HepG2 (cell line): Measurements from ENCODE around the gene RPUSD4. TPM values are rescaled to one million over a fixed set of nuclear protein-coding genes. Genes with fewer than 3 reads are reported as not detected.

Experiments used
- ATAC-seq: fragments of 200-7000 bp; cut with Tn5 transposase; 3 replicates; pipeline ENCODE4 v1.9.1; 2020; ENCODE audit warnings: mild to moderate bottlenecking, moderate library complexity
- BruUV-seq: library from RNA; stranded (reverse); fragments of 400-500 nt; replicated peaks from 2 replicates; lab custom pipeline; 2021; lab: Mats Ljungman, UMichigan
- CTCF ChIA-PET: fragments of 300-600 bp; formaldehyde crosslinking; extraction: SDS; loops from one replicate; lab custom pipeline; 2021; ENCODE audit warnings: low total read pairs, inconsistent platforms, low intra/inter-chr PET ratio; lab: Yijun Ruan, JAX
- POLR2A ChIA-PET: fragments of 350-600 bp; sonication (Branson Sonifier 250); formaldehyde crosslinking; loops from one replicate; lab custom pipeline; 2020; ENCODE audit warnings: antibody characterized with exemption, inconsistent platforms; lab: Yijun Ruan, JAX
- DNase-seq: peaks from one replicate; pipeline ENCODE4 v3.0.0-alpha.2; 2015; ENCODE audit warnings: low spot score
- FAIRE-seq: peaks from 3 replicates; lab custom pipeline; 2011; peaks lifted over from hg19 to GRCh38; lab: Jason Lieb, UNC
- H2AFZ ChIP-seq: one replicate; pipeline ENCODE4 v1.6.1; 2011; ENCODE audit warnings: low read length, inconsistent platforms
- H3K27ac ChIP-seq: fragments of 300-600 bp; 3 replicates; pipeline ENCODE4 v1.8.0; 2011; ENCODE audit warnings: mixed run types, mild to moderate bottlenecking, mixed read lengths, low read length, inconsistent platforms; ENCODE audit not compliant: insufficient read depth; ENCODE audit errors: extremely low read length
- H3K27me3 ChIP-seq, 2 experiments: fragments of 200-600 bp in 1 of 2; 2 replicates in 1 of 2; 3 replicates in 1 of 2; pipeline versions ENCODE4 v1.6.0 to v1.8.0; 2011; ENCODE audit warnings: low read length in 2 of 2, mild to moderate bottlenecking in 2 of 2, moderate library complexity in 2 of 2, inconsistent platforms in 1 of 2; ENCODE audit not compliant: insufficient read depth in 2 of 2, control insufficient read depth in 1 of 2
- H3K36me3 ChIP-seq, 2 experiments: fragments of 200-600 bp in 1 of 2; replicated peaks in 1 of 2; 2 replicates in 1 of 2; 3 replicates in 1 of 2; pipeline versions ENCODE4 v1.5.1 to v1.8.0; 2011; ENCODE audit warnings: low read length in 2 of 2, inconsistent platforms in 1 of 2; ENCODE audit not compliant: insufficient read depth in 2 of 2, control insufficient read depth in 1 of 2
- H3K4me1 ChIP-seq: 2 replicates; pipeline ENCODE4 v1.5.1; 2012; ENCODE audit warnings: low read length, inconsistent platforms; ENCODE audit not compliant: insufficient read depth
- H3K4me2 ChIP-seq: 2 replicates; pipeline ENCODE4 v1.6.0; 2011; ENCODE audit warnings: low read depth, low read length, inconsistent platforms
- H3K4me3 ChIP-seq, 3 experiments: fragments of 200-600 bp in 1 of 3; sonication (generic), shearing (Covaris generic) in 1 of 3; replicated peaks in 1 of 3; 2 replicates each; pipeline ENCODE4 v1.5.1; 2011 to 2016; ENCODE audit warnings: low read length in 3 of 3, inconsistent platforms in 2 of 3, low read depth in 2 of 3, mild to moderate bottlenecking in 2 of 3, control low read depth in 1 of 3, mixed read lengths in 1 of 3; ENCODE audit not compliant: insufficient read depth in 1 of 3
- H3K79me2 ChIP-seq: one replicate; pipeline ENCODE4 v1.6.1; 2011; ENCODE audit warnings: low read length, inconsistent platforms; ENCODE audit not compliant: insufficient read depth
- H3K9ac ChIP-seq: 2 replicates; pipeline ENCODE4 v1.6.0; 2011; ENCODE audit warnings: mild to moderate bottlenecking, low read depth, low read length, inconsistent platforms; ENCODE audit not compliant: insufficient read depth
- H3K9me3 ChIP-seq: 2 replicates; pipeline ENCODE4 v1.5.1; 2012; ENCODE audit warnings: mild to moderate bottlenecking, low read length
- H4K20me1 ChIP-seq: 2 replicates; pipeline ENCODE4 v1.6.0; 2011; ENCODE audit warnings: inconsistent platforms, mild to moderate bottlenecking, low read length, moderate library complexity; ENCODE audit not compliant: insufficient read depth
- BHLHE40 ChIP-seq: IDR thresholded peaks from 2 replicates; pipeline ENCODE4 v1.6.1; 2011; ENCODE audit warnings: low read length, improper control_type of control experiment
- FOXC1 ChIP-seq: sonication (generic); formaldehyde crosslinking; IDR thresholded peaks from 2 replicates; pipeline ENCODE4 v1.8.0; 2022; ENCODE audit warnings: mild to moderate bottlenecking, missing genetic modification reagents, borderline replicate concordance
- HNRNPL ChIP-seq: fragments of 200-400 bp; formaldehyde crosslinking; IDR thresholded peaks from 2 replicates; pipeline ENCODE4 v1.6.1; 2017; ENCODE audit warnings: mild to moderate bottlenecking, low read depth, low read length
- KAT8 ChIP-seq: IDR thresholded peaks from 2 replicates; pipeline ENCODE4 v1.6.1; 2016; ENCODE audit warnings: missing genetic modification reagents, missing compliant biosample characterization
- MYC ChIP-seq: sonication (generic); formaldehyde crosslinking; IDR thresholded peaks from 2 replicates; pipeline ENCODE4 v1.9.0; 2021; ENCODE audit warnings: missing genetic modification reagents, borderline replicate concordance
- NFYB ChIP-seq: sonication (generic); formaldehyde crosslinking; IDR thresholded peaks from 2 replicates; pipeline ENCODE4 v1.4.0; 2020; ENCODE audit warnings: missing genetic modification reagents
- RXRA ChIP-seq: sonication (generic); formaldehyde crosslinking; IDR thresholded peaks from 2 replicates; pipeline ENCODE4 v1.5.1; 2020; ENCODE audit warnings: missing genetic modification reagents
- SALL2 ChIP-seq: sonication (generic); formaldehyde crosslinking; IDR thresholded peaks from 2 replicates; pipeline ENCODE4 v1.8.1; 2023; ENCODE audit warnings: mild to moderate bottlenecking, missing genetic modification reagents, inconsistent platforms
- ZNF572 ChIP-seq: sonication (generic); formaldehyde crosslinking; IDR thresholded peaks from 2 replicates; pipeline ENCODE4 v1.5.1; 2020; ENCODE audit warnings: mild to moderate bottlenecking, missing genetic modification reagents
- ZNF780A ChIP-seq: sonication (generic); formaldehyde crosslinking; IDR thresholded peaks from 2 replicates; pipeline ENCODE4 v1.8.0; 2022; ENCODE audit warnings: mild to moderate bottlenecking, missing genetic modification reagents, moderate library complexity
- ZNF784 ChIP-seq: sonication (generic); formaldehyde crosslinking; IDR thresholded peaks from 2 replicates; pipeline ENCODE4 v1.5.1; 2020; ENCODE audit warnings: missing genetic modification reagents, mild to moderate bottlenecking, borderline replicate concordance
- WGBS: methylation state at CpG from one replicate; pipeline ENCODE4 v1.1.6; 2017; ENCODE audit warnings: low lambda C conversion rate; 5-methylcytosine and 5-hydroxymethylcytosine counted together
- in situ Hi-C: cut with HindIII; loops from 2 replicates; pipeline ENCODE4 v1.10.0; 2017; ENCODE audit warnings: low pct_unique_long_range_greater_than_20kb; ENCODE audit not compliant: extremely low pct_ligation_motif_present
- intact Hi-C: fragments of 100-400 bp; cut with micrococcal nuclease; formaldehyde crosslinking; loops from one replicate; pipeline ENCODE4 v1.10.0; 2022; ENCODE audit not compliant: unreplicated experiment
- polyA plus RNA-seq, 8 experiments: library from polyadenylated mRNA; depleted of rRNA in 3 of 8; stranded (reverse) in 7 of 8; unstranded in 1 of 8; fragments of >200 nt; fragmentation: Illumina TruSeq in 4 of 8; extraction: Trizol in 4 of 8; gene quantifications; 2 replicates each; pipeline versions ENCODE4 v1.2.1 to v1.2.3, GENCODE V29; 2011 to 2016; ENCODE audit warnings: low read depth in 4 of 8, missing spikeins in 1 of 8, mixed read lengths in 1 of 8; ENCODE audit not compliant: insufficient read depth in 1 of 8
- total RNA-seq, 5 experiments: library from RNA; depleted of rRNA; stranded (reverse); fragments of >200 nt; fragmentation: Illumina TruSeq; extraction: Trizol; gene quantifications; 2 replicates each; pipeline ENCODE4 v1.2.3, GENCODE V29; 2016; ENCODE audit warnings: low read depth in 1 of 5
- TF ChIP-seq, protein P1 (sequence below): sonication (generic); IDR thresholded peaks from 2 replicates; pipeline ENCODE4 v1.6.1; 2016; ENCODE audit warnings: low read depth, borderline replicate concordance
- TF ChIP-seq, protein P2 (sequence below): sonication (generic); formaldehyde crosslinking; IDR thresholded peaks from 2 replicates; pipeline ENCODE4 v1.5.1; 2020; ENCODE audit warnings: mild to moderate bottlenecking, missing genetic modification reagents, moderate library complexity
- TF ChIP-seq, protein P3 (sequence below): sonication (generic); formaldehyde crosslinking; IDR thresholded peaks from 2 replicates; pipeline ENCODE4 v1.4.0; 2020; ENCODE audit warnings: missing genetic modification reagents, mild to moderate bottlenecking, borderline replicate concordance

Gene RPUSD4
- total and polyA plus RNA-seq, 2 of the 13 experiments (the other 11 are each of a cell fraction or from before 2014, with no cell fraction given), result 45.0 to 52.9 TPM

- Histone ChIP-seq H4K20me1 (no peaks in the 10 kb centered on the region), H3K4me2 (peak overlapping the region; percentile 87), H3K27ac (peak overlapping the region; percentile 80), H2AFZ (peak overlapping the region; percentile 48), H3K9me3 (no peaks in the 10 kb centered on the region), H3K9ac (peak overlapping the region; percentile 60; the same call in 1 of the 2 replicates), H3K36me3 (no peaks in the 10 kb centered on the region), H3K4me1 (peaks cover 93% of the 10 kb centered on the region), H3K79me2 (no peaks in the 10 kb centered on the region), H3K27me3 (peaks cover 0 to 1% of the 10 kb centered on the region in 2 experiments; a peak in 1 of 5 replicates), H3K4me3 (peak overlapping the region; percentile 50 to 73 (median 64); a peak in 4 of 6 replicates)
- FAIRE-seq (no peak), DNase-seq (no peak), ATAC-seq (no peak)
- in situ Hi-C loops, result no loop called here
- ChIA-PET CTCF (no interaction called here), POLR2A (interaction anchor here (1.5 to 5.3 kb wide), 6 partner anchors 13 to 100 kb away, joined by 6 to 104 read pairs (median 10); no protein-coding TSS in a partner anchor)
- BruUV-seq, result no TSS peak
- 9% methylated on average over 5 of the region's 7 CpGs for WGBS
- intact Hi-C loops, result loop anchor here (2.0 kb wide), 1 partner anchor 28 kb away; no protein-coding TSS in a partner anchor
- TF ChIP-seq KAT8 (CRISPR knock-in tag) (no peak), FOXC1 (CRISPR knock-in tag) (0 out of 2 replicates have a peak, but pooled peaks have one; percentile 9), ZNF572 (CRISPR knock-in tag) (no peak), MYC (CRISPR knock-in tag) (0 out of 2 replicates have a peak, but pooled peaks have one; percentile 2), RXRA (CRISPR knock-in tag) (peak; percentile 41; the same call in 1 of the 2 replicates), ZNF784 (no peak), HNRNPL (peak; percentile 83), ZNF780A (CRISPR knock-in tag) (no peak), BHLHE40 (no peak), SALL2 (CRISPR knock-in tag) (no peak), NFYB (CRISPR knock-in tag) (no peak)
- TF ChIP-seq, protein P1, sequence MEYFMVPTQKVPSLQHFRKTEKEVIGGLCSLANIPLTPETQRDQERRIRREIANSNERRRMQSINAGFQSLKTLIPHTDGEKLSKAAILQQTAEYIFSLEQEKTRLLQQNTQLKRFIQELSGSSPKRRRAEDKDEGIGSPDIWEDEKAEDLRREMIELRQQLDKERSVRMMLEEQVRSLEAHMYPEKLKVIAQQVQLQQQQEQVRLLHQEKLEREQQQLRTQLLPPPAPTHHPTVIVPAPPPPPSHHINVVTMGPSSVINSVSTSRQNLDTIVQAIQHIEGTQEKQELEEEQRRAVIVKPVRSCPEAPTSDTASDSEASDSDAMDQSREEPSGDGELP, result no peak
- TF ChIP-seq, protein P2, sequence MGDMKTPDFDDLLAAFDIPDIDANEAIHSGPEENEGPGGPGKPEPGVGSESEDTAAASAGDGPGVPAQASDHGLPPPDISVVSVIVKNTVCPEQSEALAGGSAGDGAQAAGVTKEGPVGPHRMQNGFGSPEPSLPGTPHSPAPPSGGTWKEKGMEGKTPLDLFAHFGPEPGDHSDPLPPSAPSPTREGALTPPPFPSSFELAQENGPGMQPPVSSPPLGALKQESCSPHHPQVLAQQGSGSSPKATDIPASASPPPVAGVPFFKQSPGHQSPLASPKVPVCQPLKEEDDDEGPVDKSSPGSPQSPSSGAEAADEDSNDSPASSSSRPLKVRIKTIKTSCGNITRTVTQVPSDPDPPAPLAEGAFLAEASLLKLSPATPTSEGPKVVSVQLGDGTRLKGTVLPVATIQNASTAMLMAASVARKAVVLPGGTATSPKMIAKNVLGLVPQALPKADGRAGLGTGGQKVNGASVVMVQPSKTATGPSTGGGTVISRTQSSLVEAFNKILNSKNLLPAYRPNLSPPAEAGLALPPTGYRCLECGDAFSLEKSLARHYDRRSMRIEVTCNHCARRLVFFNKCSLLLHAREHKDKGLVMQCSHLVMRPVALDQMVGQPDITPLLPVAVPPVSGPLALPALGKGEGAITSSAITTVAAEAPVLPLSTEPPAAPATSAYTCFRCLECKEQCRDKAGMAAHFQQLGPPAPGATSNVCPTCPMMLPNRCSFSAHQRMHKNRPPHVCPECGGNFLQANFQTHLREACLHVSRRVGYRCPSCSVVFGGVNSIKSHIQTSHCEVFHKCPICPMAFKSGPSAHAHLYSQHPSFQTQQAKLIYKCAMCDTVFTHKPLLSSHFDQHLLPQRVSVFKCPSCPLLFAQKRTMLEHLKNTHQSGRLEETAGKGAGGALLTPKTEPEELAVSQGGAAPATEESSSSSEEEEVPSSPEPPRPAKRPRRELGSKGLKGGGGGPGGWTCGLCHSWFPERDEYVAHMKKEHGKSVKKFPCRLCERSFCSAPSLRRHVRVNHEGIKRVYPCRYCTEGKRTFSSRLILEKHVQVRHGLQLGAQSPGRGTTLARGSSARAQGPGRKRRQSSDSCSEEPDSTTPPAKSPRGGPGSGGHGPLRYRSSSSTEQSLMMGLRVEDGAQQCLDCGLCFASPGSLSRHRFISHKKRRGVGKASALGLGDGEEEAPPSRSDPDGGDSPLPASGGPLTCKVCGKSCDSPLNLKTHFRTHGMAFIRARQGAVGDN, result peak; percentile 3; the same call in 1 of the 2 replicates
- TF ChIP-seq, protein P3, sequence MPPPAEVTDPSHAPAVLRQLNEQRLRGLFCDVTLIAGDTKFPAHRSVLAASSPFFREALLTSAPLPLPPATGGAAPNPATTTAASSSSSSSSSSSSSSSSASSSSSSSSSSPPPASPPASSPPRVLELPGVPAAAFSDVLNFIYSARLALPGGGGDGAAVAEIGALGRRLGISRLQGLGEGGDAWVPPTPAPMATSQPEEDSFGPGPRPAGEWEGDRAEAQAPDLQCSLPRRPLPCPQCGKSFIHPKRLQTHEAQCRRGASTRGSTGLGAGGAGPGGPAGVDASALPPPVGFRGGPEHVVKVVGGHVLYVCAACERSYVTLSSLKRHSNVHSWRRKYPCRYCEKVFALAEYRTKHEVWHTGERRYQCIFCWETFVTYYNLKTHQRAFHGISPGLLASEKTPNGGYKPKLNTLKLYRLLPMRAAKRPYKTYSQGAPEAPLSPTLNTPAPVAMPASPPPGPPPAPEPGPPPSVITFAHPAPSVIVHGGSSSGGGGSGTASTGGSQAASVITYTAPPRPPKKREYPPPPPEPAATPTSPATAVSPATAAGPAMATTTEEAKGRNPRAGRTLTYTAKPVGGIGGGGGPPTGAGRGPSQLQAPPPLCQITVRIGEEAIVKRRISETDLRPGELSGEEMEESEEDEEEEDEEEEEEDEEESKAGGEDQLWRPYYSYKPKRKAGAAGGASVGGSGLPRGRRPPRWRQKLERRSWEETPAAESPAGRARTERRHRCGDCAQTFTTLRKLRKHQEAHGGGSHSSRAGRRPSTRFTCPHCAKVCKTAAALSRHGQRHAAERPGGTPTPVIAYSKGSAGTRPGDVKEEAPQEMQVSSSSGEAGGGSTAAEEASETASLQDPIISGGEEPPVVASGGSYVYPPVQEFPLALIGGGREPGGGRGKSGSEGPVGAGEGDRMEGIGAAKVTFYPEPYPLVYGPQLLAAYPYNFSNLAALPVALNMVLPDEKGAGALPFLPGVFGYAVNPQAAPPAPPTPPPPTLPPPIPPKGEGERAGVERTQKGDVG (CRISPR knock-in tag), result no peak
These were observed 50.4 kb downstream of the RPUSD4 start for GRCh38 chr11:126161023-126161391.
